ENCODE measurements around the gene ZC3H7B.

ZC3H7B gene

DNA sequence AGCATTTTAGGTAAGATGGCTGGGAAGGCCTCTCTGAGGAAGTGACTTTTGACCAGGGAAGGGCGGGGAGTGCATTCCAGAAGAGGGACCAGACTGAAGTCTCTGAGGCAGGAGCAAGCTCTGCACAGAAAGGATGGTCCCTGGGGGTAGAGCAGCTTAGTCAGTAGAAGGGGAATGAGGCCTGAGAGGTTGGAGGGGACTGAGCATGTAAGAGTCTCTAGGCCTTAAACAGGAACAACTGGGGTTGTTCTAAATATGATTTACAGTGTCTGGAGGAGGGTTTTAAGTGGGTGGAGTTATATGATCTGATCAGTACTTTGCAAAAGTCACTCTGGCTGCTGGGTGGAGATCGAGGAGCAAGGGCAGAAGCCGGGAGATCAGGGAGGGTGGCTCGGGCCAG, 48.8 kb downstream of the ZC3H7B start:
- TF ChIP-seq, protein P1, sequence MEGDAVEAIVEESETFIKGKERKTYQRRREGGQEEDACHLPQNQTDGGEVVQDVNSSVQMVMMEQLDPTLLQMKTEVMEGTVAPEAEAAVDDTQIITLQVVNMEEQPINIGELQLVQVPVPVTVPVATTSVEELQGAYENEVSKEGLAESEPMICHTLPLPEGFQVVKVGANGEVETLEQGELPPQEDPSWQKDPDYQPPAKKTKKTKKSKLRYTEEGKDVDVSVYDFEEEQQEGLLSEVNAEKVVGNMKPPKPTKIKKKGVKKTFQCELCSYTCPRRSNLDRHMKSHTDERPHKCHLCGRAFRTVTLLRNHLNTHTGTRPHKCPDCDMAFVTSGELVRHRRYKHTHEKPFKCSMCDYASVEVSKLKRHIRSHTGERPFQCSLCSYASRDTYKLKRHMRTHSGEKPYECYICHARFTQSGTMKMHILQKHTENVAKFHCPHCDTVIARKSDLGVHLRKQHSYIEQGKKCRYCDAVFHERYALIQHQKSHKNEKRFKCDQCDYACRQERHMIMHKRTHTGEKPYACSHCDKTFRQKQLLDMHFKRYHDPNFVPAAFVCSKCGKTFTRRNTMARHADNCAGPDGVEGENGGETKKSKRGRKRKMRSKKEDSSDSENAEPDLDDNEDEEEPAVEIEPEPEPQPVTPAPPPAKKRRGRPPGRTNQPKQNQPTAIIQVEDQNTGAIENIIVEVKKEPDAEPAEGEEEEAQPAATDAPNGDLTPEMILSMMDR (IDR thresholded peaks at IDR 0.05; ENCODE audit: extremely low read depth, missing control alignments): no peak
- DNase-seq (ENCODE audit: low spot score): no peak

DNA sequence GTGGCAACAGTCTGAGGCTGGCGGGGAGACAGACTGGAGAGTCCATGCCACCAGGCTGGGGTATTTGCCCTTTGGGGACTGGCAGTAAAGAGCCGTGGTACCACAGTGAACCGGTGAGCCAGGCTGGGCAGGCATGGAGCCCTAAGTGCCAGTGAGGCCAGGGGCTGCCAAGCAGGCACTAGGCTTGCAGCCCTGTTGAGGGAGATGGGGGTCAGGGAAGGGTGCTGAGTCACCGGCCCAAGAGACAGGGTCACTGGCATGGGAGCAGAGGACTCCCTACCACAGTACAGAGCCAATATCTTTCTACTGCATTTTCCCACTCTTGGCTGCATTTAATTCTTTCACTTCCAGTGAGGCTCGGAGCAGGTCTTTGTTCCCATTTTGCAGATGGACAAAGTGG, 49.7 kb downstream of the ZC3H7B start:
- TF ChIP-seq, protein P1 (IDR thresholded peaks at IDR 0.05; ENCODE audit: extremely low read depth, missing control alignments): no peak
- no peak for DNase-seq (ENCODE audit: low spot score)

DNA sequence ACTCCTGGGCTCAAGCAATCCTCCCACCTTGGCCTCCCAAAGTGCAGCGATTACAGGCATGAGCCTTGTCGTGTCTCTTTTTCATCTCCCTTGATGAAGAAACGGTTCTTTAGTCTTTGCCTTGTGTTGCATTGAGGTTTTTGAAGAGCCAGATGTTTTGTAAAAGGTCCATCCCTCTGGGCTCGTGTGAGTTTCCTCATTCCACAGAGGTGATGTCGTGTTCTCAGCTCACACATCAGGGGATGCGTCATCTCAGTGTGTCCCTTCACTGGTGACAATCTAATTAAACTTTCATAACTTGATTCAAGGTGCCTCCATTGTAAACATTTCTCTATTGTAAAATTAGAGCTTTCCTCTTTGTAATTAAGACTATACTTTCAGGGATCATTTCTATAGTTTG, 50.7 kb downstream of the ZC3H7B start:
- TF ChIP-seq, protein P1 (IDR thresholded peaks at IDR 0.05; ENCODE audit: extremely low read depth, missing control alignments): no peak
- DNase-seq (ENCODE audit: low spot score): no peak

DNA sequence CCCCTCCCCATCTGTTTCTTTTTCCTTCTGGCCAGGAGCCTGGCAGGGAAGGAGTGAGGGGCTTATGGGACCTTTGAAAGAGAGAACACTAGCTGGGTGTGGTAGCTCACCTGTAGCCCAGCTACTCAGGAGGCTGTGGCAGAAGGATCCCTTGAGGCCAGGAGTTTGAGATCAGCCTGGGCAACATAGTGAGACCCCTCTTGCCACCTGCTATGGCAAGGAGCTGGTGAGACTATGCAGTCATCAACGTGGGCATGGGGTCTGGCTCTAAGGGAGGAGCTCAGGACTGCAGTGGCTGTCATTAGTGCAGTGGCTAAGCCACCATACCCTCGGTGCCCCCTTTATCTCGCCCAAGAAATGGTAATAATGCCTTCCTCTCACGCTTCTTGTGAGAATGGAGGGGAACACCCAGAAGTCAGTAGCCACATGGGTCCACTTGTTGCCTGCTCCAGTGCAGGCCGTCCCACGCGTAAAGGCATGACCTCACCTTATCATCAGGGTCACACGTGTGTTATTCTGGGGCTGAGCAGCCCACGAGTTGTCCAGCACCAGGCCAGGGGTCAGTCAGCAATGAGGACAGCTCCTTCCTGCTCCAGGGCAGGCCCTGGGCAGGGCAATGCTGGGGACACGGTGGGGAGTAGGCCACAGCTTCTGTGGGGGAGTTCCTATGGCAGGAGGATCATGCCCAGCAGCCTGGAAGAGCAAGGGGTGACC, 52.7 kb downstream of the ZC3H7B start:
- TF ChIP-seq, protein P1 (IDR thresholded peaks at IDR 0.05; ENCODE audit: extremely low read depth, missing control alignments): no peak
- no peak for DNase-seq (ENCODE audit: low spot score)

DNA sequence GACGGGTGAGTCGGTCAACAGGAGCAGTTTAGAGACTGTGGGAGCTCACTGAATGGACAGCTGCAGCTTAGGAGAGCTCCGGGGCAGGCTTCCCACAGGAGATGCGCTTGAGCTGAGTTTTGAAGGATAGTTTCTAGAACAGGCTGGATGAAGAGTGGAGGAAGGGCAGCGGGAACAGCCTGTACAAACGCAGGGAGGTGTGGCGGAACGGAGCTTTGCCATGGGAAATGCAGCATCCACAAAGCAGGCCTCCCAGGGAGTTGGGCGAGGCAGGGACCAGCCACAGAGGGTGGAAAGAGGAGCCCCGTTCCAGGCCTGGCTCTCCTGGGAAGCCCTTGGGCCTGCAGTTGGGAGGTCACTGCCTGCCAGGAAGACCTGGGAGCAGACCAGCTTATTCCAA, 53.7 kb downstream of the ZC3H7B start:
- no peak for DNase-seq (ENCODE audit: low spot score)
- TF ChIP-seq, protein P1 (IDR thresholded peaks at IDR 0.05; ENCODE audit: extremely low read depth, missing control alignments): no peak

DNA sequence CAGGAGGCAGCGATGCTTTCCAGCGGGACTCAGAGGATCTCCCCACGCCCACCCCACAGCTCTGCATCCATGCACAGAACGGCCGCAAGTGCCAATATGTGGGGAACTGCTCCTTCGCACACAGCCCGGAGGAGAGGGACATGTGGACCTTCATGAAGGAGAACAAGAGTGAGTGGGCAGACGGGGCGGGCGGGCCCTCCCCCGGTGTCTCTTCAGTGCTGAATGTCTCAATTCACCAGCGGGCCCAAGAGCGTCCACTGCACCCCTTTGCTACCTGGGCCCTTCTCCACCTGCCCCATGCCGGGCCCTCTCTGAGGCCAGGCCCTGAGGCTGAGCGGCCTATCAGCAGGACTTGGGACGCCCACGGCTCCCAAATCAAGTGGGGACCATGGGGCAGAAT, 54.6 kb downstream of the ZC3H7B start:
- TF ChIP-seq, protein P1 (IDR thresholded peaks at IDR 0.05; ENCODE audit: extremely low read depth, missing control alignments): no peak
- DNase-seq (ENCODE audit: low spot score): no peak

DNA sequence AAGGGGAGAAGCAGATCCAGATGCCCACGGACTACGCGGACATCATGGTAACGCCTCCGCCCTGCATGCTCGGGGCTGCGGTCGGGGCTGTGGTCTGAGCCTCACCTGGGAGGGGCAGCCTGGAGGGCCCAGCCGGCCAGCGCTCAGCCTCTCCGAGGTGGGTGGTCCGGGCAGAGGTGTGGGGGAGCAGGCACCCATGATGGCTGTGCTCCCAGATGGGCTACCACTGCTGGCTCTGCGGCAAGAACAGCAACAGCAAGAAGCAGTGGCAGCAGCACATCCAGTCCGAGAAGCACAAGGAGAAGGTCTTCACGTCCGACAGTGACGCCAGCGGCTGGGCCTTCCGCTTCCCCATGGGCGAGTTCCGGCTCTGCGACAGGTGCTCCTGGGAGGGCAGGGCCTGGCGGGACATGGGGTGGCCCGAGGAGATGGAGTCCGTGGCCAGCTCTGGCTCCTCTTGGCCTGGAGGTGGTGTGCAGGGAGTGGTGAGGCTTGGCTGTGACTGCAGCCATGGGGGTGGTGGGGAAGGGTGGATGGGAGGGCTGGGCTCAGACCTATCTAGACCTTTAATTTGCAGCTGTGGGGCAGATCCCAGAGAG, 55.2 kb downstream of the ZC3H7B start:
- TF ChIP-seq, protein P1 (IDR thresholded peaks at IDR 0.05; ENCODE audit: extremely low read depth, missing control alignments): no peak
- no peak for DNase-seq (ENCODE audit: low spot score)
